Activated T-helper 2 cell treated with anti-CD3 and anti-CD28 coated beads, Interferon-gamma antibody, Interleukin-2, Interleukin-4, amounts not matched to agents 10 μg/mL and 5 μg/mL and 100 μg/mL, durations not matched to agents 14 hours and 24 hours and 36 hours (primary cell): Measurements from ENCODE around the gene TSPAN14. TPM values are rescaled to one million over a fixed set of nuclear protein-coding genes. Genes with fewer than 3 reads are reported as not detected.
"Not testable (repeated sequence)": the region's sequence is repeated elsewhere in the genome, so short reads cannot be mapped to it uniquely, and the experiment has no call there.

Source experiments
- DNase-seq: peaks from one replicate; pipeline ENCODE4 v3.0.0; 2021; ENCODE audit warnings: low spot score
- H3K27ac Mint-ChIP-seq: one replicate; pipeline ENCODE4 v1.8.0; 2021; ENCODE audit warnings: mixed read lengths
- H3K27me3 Mint-ChIP-seq: one replicate; pipeline ENCODE4 v1.8.0; 2021; ENCODE audit warnings: low read depth, mixed read lengths
- H3K36me3 Mint-ChIP-seq: one replicate; pipeline ENCODE4 v1.8.0; 2021; ENCODE audit warnings: low read depth, mixed read lengths
- H3K4me1 Mint-ChIP-seq: one replicate; pipeline ENCODE4 v1.8.0; 2021; ENCODE audit warnings: low read depth, mixed read lengths
- H3K4me3 Mint-ChIP-seq: one replicate; pipeline ENCODE4 v1.8.0; 2021; ENCODE audit warnings: low read depth, mild to moderate bottlenecking, moderate library complexity, mixed read lengths
- H3K9me3 Mint-ChIP-seq: one replicate; pipeline ENCODE4 v1.8.0; 2021; ENCODE audit warnings: mixed read lengths
- intact Hi-C: fragments of 100-400 bp; cut with micrococcal nuclease; formaldehyde crosslinking; loops from one replicate; pipeline ENCODE4 v1.15.1; 2023
- total RNA-seq: library from RNA; stranded (reverse); gene quantifications from 2 replicates; pipeline ENCODE4 v1.2.3, GENCODE V29; 2022

Gene TSPAN14
- total RNA-seq, 1 donor from 2014 or later: 45.4 TPM

GRCh38 chr10:80538481-80539185 lies 84.5 kb downstream of the TSPAN14 start:
- Mint-ChIP-seq H3K4me3 (no peak overlapping the region), H3K36me3 (peaks cover 4% of the 10 kb centered on the region), H3K4me1 (peaks cover 16% of the 10 kb centered on the region), H3K27me3 (no peaks in the 10 kb centered on the region), H3K9me3 (no peaks in the 10 kb centered on the region), H3K27ac (no peak overlapping the region)
- intact Hi-C loops: loop anchor here (5.0 to 10.0 kb wide), 2 partner anchors 154 to 461 kb away; partner anchors contain the start of gene TMEM254
- DNase-seq: no peak

DNA sequence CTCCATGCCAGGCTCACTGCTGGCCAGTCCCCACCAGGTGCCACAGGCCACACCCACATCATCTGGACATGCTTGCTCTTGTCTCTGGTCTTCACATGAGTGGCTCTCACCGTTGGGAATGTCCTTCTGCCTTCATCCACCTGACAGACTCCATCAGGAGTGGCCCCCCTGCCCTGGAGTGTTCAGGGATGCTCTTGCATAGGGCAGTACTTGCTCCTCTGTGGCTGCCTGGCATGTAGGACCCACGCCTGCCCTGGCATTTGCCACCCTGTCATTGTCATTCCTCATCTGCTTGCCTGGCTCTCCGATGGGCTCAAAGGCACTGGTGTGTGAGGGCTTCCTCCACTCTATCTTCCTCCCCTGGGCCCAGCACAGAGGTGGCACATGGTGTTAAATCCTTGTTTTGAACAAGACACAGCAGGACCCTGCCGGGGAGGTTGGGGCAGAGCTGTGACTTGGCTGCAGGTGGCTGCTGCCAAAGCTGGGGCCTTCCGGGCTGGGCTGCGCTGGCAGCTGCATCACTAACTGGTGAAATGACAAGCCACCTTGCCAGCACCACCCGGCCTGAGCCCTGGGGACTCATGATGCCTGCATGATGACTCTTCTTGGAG lies 85.4 kb downstream of the TSPAN14 start:
- intact Hi-C loops: loop anchor here (5.0 to 10.0 kb wide), 2 partner anchors 155 to 462 kb away; partner anchors contain the start of gene TMEM254
- no peak overlapping the region for H3K27ac Mint-ChIP-seq
- DNase-seq: peak; percentile 6
- H3K36me3 Mint-ChIP-seq: peaks cover 4% of the 10 kb centered on the region
- H3K4me1 Mint-ChIP-seq: peaks cover 19% of the 10 kb centered on the region
- H3K4me3 Mint-ChIP-seq: no peak overlapping the region
- H3K27me3 Mint-ChIP-seq: peaks cover 2% of the 10 kb centered on the region
- no peaks in the 10 kb centered on the region for H3K9me3 Mint-ChIP-seq

DNA sequence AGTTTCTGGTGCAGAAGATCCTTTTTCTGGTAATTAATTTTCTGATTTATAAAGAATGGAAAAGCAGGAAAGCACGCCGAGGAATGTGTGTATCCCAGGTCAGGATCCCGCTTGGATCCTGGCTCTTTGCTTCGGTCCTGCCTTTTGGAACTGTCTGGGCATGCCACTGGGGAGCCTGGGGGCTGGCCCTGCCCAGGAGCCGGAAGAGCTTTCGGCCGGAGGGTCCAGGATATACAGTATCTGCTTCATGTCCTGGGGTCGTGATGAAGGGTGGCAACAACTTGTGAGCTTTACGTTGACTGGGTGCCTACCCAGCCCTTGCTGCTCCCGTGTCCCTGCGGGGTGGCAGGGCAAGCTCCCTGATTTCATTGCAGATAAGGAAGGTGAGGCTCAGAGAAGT lies 86.0 kb downstream of the TSPAN14 start:
- peaks cover 6% of the 10 kb centered on the region for H3K27me3 Mint-ChIP-seq
- peaks cover 4% of the 10 kb centered on the region for H3K36me3 Mint-ChIP-seq
- intact Hi-C loops: no loop called here
- no peaks in the 10 kb centered on the region for H3K9me3 Mint-ChIP-seq
- H3K4me1 Mint-ChIP-seq: peaks cover 19% of the 10 kb centered on the region
- H3K4me3 Mint-ChIP-seq: no peak overlapping the region
- no peak overlapping the region for H3K27ac Mint-ChIP-seq
- peak; percentile 2 for DNase-seq

DNA sequence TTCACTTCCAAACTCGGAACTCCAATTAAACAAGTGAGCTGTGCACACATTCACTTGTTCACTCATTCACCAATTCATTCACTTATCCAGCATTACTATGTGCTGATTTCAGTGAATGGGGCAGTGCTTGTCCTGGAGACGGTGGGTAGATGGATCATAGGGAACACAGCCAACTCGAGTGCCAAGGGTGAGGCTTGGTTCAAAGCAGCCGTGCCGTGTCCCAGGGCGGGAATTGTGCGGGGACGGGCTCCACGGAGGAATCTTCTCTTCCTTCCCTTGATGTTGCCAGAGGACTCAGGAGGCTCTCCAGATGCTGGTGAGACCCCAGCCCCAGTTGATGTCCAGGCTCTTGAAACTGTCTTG lies 86.5 kb downstream of the TSPAN14 start:
- peaks cover 7% of the 10 kb centered on the region for H3K27me3 Mint-ChIP-seq
- no peaks in the 10 kb centered on the region for H3K9me3 Mint-ChIP-seq
- no peak overlapping the region for H3K27ac Mint-ChIP-seq
- H3K36me3 Mint-ChIP-seq: peaks cover under 1% of the 10 kb centered on the region
- peak; percentile 7 for DNase-seq
- intact Hi-C loops: no loop called here
- H3K4me3 Mint-ChIP-seq: no peak overlapping the region
- peaks cover 16% of the 10 kb centered on the region for H3K4me1 Mint-ChIP-seq

DNA sequence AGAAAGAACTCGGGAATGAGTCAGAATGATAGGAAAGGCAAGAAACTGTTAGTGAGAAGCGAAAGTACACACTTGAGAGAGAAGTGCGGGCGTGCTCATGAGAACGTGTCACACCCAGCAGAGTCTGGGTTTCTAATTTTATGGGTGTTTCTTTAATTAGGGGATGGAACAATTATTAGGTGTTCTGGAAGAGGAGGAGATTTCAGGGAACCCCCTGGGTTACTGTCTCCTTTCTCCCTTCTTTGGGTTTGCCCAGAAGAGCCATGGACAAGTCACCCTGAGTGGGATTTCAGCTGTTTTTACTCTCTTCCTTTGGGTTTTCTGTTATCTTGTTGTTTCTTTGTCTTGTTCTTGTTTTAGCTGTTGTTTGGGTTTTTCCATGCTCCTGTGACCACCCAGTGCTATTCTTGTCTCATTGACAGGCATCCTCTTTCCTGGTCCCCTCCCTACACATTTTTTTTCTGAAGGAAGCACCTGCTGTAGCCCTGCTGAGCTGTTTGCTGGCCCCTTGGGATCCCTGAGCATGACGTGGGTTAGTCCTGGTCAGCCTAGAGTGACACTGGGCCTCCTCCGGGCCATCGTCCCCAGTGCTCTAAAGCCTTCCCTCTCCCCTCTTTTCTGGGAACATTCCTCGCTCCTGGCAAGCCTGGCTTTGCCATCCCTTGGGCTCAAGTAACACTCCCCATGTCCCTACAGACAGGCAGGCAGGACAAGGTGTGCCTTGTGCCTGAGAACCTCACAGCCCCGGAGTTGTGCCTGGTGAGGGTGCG lies 87.1 kb downstream of the TSPAN14 start:
- Mint-ChIP-seq H3K27ac (no peak overlapping the region), H3K36me3 (no peaks in the 10 kb centered on the region), H3K9me3 (no peaks in the 10 kb centered on the region), H3K27me3 (peaks cover 7% of the 10 kb centered on the region), H3K4me3 (no peak overlapping the region), H3K4me1 (peaks cover 16% of the 10 kb centered on the region)
- peak; percentile 6 for DNase-seq
- intact Hi-C loops: no loop called here

DNA sequence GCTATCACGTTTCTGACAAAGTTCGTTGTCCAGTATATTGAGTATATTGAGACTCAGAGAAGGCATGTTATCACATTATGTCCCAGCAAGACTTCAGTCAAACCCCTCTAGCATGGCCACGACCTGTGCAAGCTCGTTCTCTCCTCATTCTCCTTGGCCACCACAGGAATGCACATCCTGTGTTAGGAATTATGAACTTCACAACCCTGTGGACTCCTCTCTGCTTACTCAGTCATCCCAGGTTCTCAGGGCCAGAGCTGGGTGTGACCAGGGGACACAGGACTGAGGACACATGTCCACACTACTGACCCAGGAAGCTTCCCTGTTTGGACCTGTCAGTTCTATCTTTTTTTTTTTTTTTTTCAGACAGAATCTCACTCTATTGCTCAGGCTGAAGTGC lies 87.9 kb downstream of the TSPAN14 start:
- intact Hi-C loops: no loop called here
- Mint-ChIP-seq H3K27me3 (peaks cover 10% of the 10 kb centered on the region), H3K9me3 (no peaks in the 10 kb centered on the region), H3K27ac (no peak overlapping the region), H3K4me3 (no peak overlapping the region), H3K4me1 (peaks cover 13% of the 10 kb centered on the region), H3K36me3 (no peaks in the 10 kb centered on the region)
- DNase-seq: no peak

- DNase-seq: peak; percentile 4
- peaks cover 12% of the 10 kb centered on the region for H3K27me3 Mint-ChIP-seq
- H3K4me3 Mint-ChIP-seq: no peak overlapping the region
- H3K36me3 Mint-ChIP-seq: no peaks in the 10 kb centered on the region
- intact Hi-C loops: no loop called here
- no peak overlapping the region for H3K27ac Mint-ChIP-seq
- no peaks in the 10 kb centered on the region for H3K9me3 Mint-ChIP-seq
- H3K4me1 Mint-ChIP-seq: peaks cover 13% of the 10 kb centered on the region
Measured at GRCh38 chr10:80542652-80543318, 88.7 kb downstream of the TSPAN14 start.

GRCh38 chr10:80543319-80543672 lies 89.2 kb downstream of the TSPAN14 start:
- Mint-ChIP-seq H3K27me3 (peaks cover 12% of the 10 kb centered on the region), H3K4me1 (peaks cover 13% of the 10 kb centered on the region)
- intact Hi-C loops, H3K4me3 Mint-ChIP-seq, H3K36me3 Mint-ChIP-seq, H3K27ac Mint-ChIP-seq, H3K9me3 Mint-ChIP-seq, DNase-seq: not testable (repeated sequence)

GRCh38 chr10:80544316-80544953 lies 90.3 kb downstream of the TSPAN14 start:
- H3K4me1 Mint-ChIP-seq: peaks cover 13% of the 10 kb centered on the region
- H3K27me3 Mint-ChIP-seq: peaks cover 12% of the 10 kb centered on the region
- H3K9me3 Mint-ChIP-seq: no peaks in the 10 kb centered on the region
- no peak overlapping the region for H3K27ac Mint-ChIP-seq
- H3K4me3 Mint-ChIP-seq: no peak overlapping the region
- intact Hi-C loops: no loop called here
- DNase-seq: peak; percentile 2
- no peaks in the 10 kb centered on the region for H3K36me3 Mint-ChIP-seq

GRCh38 chr10:80545258-80545881 lies 91.3 kb downstream of the TSPAN14 start:
- intact Hi-C loops: no loop called here
- H3K27me3 Mint-ChIP-seq: peaks cover 12% of the 10 kb centered on the region
- DNase-seq: no peak
- H3K36me3 Mint-ChIP-seq: no peaks in the 10 kb centered on the region
- no peaks in the 10 kb centered on the region for H3K9me3 Mint-ChIP-seq
- peaks cover 13% of the 10 kb centered on the region for H3K4me1 Mint-ChIP-seq
- no peak overlapping the region for H3K4me3 Mint-ChIP-seq
- no peak overlapping the region for H3K27ac Mint-ChIP-seq

DNA sequence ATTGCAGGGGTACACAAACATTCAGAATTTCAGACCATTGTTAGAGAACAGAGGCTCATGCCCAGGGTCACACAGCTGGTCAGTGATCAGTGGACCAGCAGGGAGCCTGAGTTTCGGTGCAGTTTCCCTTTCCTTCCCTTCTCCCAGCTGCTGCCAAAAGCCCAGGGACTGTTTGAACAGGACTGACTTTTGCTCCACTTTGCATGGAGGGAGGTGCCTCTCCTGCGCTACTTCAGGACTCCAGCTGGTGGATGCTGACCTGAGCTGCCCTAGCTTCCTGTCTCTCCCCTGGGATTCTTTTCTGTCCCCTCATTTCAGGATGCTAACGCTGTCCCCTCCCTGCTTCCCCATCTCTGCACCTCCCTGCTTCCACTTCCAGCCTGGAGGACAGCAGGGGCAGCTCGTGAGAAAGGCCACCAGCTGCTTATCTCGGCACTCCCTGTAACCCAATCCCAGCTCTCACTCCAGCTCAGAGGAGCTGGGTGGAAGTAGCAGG lies 98.1 kb downstream of the TSPAN14 start:
- H3K27me3 Mint-ChIP-seq: peaks cover 6% of the 10 kb centered on the region
- no peak overlapping the region for H3K4me3 Mint-ChIP-seq
- H3K4me1 Mint-ChIP-seq: no peaks in the 10 kb centered on the region
- H3K36me3 Mint-ChIP-seq: no peaks in the 10 kb centered on the region
- intact Hi-C loops: no loop called here
- H3K27ac Mint-ChIP-seq: no peak overlapping the region
- no peaks in the 10 kb centered on the region for H3K9me3 Mint-ChIP-seq
- no peak for DNase-seq

GRCh38 chr10:80553436-80553835 lies 99.3 kb downstream of the TSPAN14 start:
- H3K9me3 Mint-ChIP-seq: no peaks in the 10 kb centered on the region
- H3K27ac Mint-ChIP-seq: no peak overlapping the region
- peaks cover 12% of the 10 kb centered on the region for H3K27me3 Mint-ChIP-seq
- H3K4me3 Mint-ChIP-seq: no peak overlapping the region
- no peaks in the 10 kb centered on the region for H3K36me3 Mint-ChIP-seq
- no peaks in the 10 kb centered on the region for H3K4me1 Mint-ChIP-seq
- intact Hi-C loops: no loop called here
- no peak for DNase-seq
